HS-27A (cell line): ENCODE data around the gene SULT1A2.
A peak's percentile ranks its signal among the peaks of the same experiment; 100 is the strongest.
"Not testable (repeated sequence)": the region's sequence is repeated elsewhere in the genome, so short reads cannot be mapped to it uniquely, and the experiment has no call there.

Experiments
- DNase-seq: peaks from one replicate; pipeline ENCODE4 v3.0.0-alpha.2; 2012; ENCODE audit warnings: low read depth, missing footprints

SULT1A2 gene

GRCh38 chr16:28596840-28597691, at the start of gene SULT1A2:
SULT1A2 (minus strand) TSS chr16:28597050; CDS start chr16:28595930, 1,120 bp downstream.
- no peak for DNase-seq

GRCh38 chr16:28639959-28640358, 43.1 kb upstream of the SULT1A2 start:
- not testable (repeated sequence) for DNase-seq

GRCh38 chr16:28638359-28638758, 41.5 kb upstream of the SULT1A2 start:
- not testable (repeated sequence) for DNase-seq

GRCh38 chr16:28637765-28638164, 40.9 kb upstream of the SULT1A2 start, which contains the start of gene NPIPB8:
NPIPB8 (plus strand) TSS chr16:28638065; CDS start chr16:28638361, 296 bp downstream.
- not testable (repeated sequence) for DNase-seq

GRCh38 chr16:28636093-28636823, 39.4 kb upstream of the SULT1A2 start:
- peak; percentile 22 for DNase-seq

GRCh38 chr16:28630905-28631304, 34.1 kb upstream of the SULT1A2 start:
- not testable (repeated sequence) for DNase-seq

GRCh38 chr16:28623172-28623711, 26.4 kb upstream of the SULT1A2 start:
- DNase-seq = no peak

GRCh38 chr16:28622532-28623171, 25.8 kb upstream of the SULT1A2 start:
- not testable (repeated sequence) for DNase-seq

- no peak for DNase-seq
Observed at GRCh38 chr16:28621481-28622155, 24.8 kb upstream of the SULT1A2 start.

GRCh38 chr16:28620316-28620715, 23.5 kb upstream of the SULT1A2 start:
- DNase-seq = not testable (repeated sequence)

GRCh38 chr16:28617874-28618273, 21.0 kb upstream of the SULT1A2 start:
- DNase-seq = no peak

GRCh38 chr16:28616636-28617035, 19.8 kb upstream of the SULT1A2 start:
- DNase-seq = no peak

- DNase-seq = not testable (repeated sequence)
Observed at GRCh38 chr16:28616224-28616577, 19.4 kb upstream of the SULT1A2 start.

GRCh38 chr16:28615486-28616223, 18.8 kb upstream of the SULT1A2 start:
- DNase-seq = not testable (repeated sequence)

GRCh38 chr16:28614561-28614960, 17.7 kb upstream of the SULT1A2 start:
- DNase-seq = not testable (repeated sequence)

GRCh38 chr16:28613912-28614311, 17.1 kb upstream of the SULT1A2 start:
- not testable (repeated sequence) for DNase-seq

- DNase-seq = not testable (repeated sequence)
Observed at GRCh38 chr16:28612359-28613280, 15.8 kb upstream of the SULT1A2 start.

GRCh38 chr16:28610595-28611191, 13.8 kb upstream of the SULT1A2 start:
- DNase-seq = no peak
